GM12801 (cell line): ENCODE data around the gene DNAJC5.

ENCODE experiments used
- CTCF ChIP-seq: IDR thresholded peaks from one replicate; pipeline ENCODE4 v1.5.1; 2011; ENCODE audit warnings: control low read depth; ENCODE audit not compliant: insufficient read length; ENCODE audit errors: extremely low read depth

DNAJC5 gene

GRCh38 chr20:63881451-63882226 lies 13.3 kb upstream of the DNAJC5 start:
- TF ChIP-seq CTCF, result no peak

- TF ChIP-seq CTCF, result no peak
Observed at GRCh38 chr20:63882257-63883200, 12.4 kb upstream of the DNAJC5 start.

DNA sequence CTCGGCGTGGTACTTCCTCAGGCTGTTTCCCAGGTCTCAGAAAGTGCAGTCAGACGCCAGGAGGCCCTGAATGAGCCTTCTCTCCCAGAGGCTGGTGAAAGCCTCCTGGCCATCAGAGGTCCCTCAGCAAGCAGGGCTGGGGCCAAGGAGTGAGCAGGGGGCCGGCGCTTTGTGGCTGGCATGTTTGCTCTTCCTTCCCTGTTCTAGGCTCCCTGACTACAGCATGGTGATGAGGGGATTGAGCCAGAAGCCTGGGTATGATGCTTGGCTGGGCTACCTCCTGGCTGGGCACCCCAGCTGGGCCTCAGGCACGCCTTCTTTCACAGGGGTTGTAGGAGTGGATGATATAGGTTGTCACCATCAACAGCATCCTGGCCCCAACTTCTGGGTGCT lies 11.7 kb upstream of the DNAJC5 start:
- TF ChIP-seq CTCF, result no peak

DNA sequence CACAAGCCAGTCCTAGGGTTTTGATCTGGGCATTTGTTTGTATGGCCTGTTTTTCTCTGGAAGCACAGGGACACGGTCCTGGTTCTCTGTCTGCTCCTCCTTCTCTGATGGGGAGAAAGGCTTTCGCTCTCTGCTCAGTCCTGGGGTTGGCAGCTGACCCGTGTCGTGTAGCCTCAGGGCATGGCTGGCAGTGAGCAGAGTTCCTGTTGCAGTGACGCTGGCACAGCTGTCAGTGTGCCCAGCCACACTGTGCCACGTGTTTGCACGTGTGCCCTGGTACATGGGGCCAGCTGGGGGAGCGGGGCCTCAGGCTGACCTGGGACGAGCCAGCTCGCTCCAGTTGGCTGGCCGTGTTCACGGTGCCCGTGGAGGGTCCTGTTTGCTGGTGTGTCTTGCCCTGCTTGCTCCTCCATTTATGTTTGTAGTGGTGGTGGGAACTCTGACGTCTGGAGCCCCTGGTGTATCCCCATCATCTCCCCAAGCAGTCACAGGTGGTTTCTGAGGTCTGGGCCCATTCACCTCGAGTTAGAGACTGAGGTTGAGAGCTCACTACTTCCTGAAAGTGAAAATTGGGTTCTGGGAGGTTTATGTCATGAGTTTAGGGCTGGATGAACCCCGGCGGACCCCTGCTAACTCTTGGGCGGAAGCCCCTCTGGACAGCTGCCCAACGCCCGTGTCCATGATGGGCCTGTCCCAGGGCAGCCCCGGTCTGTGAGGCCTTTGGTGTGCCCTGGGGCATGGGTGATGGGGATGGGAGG lies 10.2 kb upstream of the DNAJC5 start:
- TF ChIP-seq CTCF, result no peak

- no peak for TF ChIP-seq CTCF
Observed at GRCh38 chr20:63885264-63886053, 9.5 kb upstream of the DNAJC5 start.

GRCh38 chr20:63886054-63886419 lies 8.9 kb upstream of the DNAJC5 start:
- TF ChIP-seq CTCF, result no peak
